ENCODE results near the gene PSIP1. TPM values are rescaled to one million over a fixed set of nuclear protein-coding genes. Genes with fewer than 3 reads are reported as not detected.

PSIP1 gene
- total RNA-seq, 1 donor from 2014 or later = 183 TPM

DNA sequence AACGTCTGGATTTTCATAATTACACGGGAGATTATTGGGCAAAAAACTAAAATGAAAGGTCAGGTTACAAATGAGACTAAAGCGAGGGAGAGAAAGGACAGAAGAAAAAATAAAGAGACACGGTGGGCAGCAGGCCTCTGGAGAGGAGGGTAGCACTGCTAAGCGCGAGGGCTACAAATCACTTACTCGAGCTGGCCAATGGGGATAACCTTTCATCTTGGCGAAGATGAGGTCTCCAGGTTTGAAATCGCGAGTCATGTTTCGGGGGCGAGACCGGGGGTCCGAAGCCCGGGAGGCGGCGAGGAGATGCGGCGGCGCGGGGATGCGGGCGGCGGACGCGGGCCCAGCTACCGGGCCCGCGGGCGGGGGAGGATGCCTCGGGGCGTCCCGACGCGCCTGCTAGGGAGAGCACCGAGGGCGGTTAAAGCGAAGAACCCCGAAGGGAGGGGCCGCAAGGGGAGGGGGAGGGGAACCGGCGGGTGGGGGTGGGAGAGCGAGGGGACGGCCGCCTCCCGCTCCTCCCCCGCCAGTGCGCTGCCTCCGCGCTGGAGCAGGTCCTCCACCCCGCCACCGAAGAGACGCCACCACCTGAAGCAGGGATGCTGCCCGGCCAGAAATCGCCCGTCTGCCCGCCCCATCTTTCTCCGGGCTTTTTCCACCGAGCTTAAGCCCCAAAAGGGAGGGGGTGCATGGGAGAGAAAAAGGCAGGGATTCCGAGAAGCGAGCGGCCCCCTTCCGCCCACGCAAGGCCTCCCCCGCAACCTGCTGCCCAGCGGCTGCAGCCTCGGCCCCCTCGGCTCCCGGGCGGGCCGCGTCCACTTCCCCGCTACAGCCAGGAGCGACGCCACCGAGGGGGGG is 610 bp downstream of the PSIP1 start:
- DNase-seq (ENCODE audit: low spot score in 2 of 2) (peak; percentile 60 to 67), FAIRE-seq (no peak)

DNA sequence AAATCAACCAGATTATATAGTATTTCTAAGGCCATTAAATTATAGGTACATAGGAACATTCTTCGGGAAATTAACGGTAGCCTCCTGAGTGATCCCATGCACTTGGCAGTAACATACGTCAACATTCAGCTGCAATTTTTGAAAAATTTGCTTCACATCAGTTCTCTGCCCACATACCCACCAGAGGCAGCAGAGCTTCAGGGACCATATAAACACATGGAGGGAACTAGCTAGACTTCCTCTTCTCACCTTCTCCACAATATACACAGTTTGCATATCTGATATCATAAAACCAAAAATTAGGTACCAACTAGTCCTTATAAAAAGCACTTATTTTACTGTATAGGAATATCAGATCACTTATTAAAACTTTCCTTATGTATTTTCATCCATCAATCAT is 4.8 kb downstream of the PSIP1 start:
- DNase-seq (ENCODE audit: low spot score in 2 of 2) (no peak), FAIRE-seq (no peak)

DNA sequence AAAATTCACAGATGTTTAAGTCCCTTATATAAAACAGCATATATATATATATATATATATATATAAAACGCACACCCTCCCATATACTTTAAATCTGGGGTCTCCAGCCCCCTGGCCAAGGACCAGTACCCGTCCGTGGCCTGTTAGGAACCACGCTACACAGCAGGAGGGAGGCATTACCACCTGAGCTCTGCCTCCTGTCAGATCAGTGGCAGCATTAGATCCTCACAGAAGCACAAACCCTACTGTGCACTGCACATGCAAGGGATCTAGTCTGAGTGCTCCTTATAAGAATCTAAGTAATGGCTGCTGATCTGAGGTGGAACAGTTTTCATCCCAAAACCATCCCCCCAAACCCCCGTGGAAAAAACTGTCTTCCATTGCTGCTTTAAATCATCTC is 9.0 kb downstream of the PSIP1 start:
- FAIRE-seq = no peak
- no peak for DNase-seq (ENCODE audit: low spot score in 2 of 2)

DNA sequence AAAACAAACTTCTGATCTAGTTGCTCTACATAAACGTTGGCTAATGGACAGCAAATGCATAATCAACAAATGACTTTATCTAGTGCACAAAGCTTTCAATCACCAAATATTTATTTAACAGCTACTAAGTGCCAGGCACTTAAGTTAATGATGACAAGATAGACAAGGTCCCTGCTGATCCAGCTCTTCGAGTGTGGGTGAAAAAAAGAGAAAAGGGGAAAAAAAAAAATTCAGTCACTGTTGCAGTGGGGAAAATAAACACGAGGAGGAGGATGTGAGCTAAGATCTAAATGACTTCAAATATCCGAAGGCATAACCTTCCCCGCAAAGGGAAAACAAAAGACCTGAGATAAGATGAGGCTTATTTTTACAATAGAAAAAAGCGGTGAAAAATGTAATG is 9.6 kb downstream of the PSIP1 start:
- FAIRE-seq = no peak
- no peak for DNase-seq (ENCODE audit: low spot score in 2 of 2)

DNA sequence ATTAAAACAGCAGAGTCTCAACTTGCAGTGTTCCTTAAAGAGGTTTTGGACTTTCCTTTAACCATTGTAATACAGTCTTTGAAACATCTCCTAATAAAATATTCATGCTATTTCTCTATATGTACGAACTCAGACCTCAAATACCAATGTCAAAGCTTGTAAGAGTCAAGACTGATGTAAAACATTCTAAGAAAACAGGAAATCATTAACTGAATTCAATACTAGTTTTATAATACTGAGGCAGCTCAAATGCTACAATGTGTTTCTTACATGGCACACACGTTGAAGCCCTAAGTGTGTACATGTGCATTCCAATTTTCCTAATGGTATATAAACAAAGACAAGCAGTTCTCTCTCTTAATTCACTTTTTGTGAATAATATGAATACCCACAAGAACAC is 11.6 kb downstream of the PSIP1 start:
- DNase-seq (ENCODE audit: low spot score in 2 of 2) (no peak), FAIRE-seq (no peak)

DNA sequence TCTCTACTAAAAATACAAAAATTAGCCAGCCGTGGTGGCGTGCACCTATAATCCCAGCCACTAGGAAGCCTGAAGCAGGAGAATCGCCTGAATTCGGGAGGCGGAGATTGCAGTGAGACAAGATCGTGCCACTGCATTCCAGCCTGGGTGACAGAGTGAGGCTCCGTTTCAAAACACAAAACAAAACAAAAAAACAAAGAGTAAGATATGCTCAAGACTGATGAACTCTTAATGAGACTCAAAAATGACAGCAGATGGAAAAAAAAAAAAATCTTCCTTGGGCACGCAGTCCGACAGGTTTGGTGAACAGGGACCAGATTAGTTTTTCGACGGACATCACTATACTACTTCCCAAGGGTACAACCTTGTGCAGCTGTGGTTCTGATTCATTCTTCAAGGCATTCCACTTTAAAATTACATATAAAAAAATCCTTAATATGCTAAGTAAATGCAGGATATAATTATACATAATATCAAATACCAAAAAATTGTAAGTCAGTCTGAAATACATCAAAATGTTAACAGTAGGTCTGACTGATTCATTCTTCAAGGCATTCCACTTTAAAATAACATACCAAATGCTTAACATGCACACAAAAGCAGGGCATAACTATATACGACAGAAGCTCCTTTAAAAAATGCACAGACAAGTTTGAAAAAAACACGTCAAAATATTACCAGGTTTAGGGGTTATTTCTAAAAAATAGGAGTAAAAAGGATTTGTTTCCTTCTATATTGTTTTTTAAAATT is 12.3 kb downstream of the PSIP1 start:
- no peak for FAIRE-seq
- DNase-seq (ENCODE audit: low spot score in 2 of 2) = no peak

DNA sequence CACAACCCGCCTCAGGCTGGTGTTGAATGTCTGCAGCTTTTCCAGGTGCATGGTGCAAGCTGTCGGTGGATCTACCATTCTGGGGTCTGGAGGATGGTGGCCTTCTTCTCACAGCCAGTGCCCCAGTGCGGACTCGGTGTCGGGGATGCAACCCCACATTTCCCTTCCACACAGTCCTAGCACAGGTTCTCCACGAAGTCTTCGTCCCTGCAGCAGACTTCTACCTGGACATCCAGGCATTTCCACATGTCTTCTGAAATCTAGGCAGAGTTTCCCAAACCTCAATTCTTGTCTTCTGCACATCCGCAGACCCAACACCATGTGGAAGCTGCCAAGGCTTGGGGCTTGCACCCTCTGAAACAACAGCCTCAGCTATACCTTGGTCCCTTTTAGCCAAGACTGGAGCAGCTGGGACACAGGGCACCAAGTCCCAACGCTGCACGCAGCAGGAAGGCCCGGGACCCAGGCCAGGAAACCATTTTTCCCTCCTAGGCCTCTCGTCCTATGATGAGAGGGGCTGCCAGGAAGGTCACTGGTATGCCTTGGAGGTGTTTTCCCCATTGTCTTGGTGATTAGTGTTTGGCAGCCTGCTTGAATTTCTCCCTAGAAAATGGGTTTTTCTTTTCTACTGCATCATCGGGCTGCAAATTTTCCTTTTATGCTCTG is 18.2 kb downstream of the PSIP1 start:
- FAIRE-seq = no peak
- DNase-seq (ENCODE audit: low spot score in 2 of 2) = no peak

DNA sequence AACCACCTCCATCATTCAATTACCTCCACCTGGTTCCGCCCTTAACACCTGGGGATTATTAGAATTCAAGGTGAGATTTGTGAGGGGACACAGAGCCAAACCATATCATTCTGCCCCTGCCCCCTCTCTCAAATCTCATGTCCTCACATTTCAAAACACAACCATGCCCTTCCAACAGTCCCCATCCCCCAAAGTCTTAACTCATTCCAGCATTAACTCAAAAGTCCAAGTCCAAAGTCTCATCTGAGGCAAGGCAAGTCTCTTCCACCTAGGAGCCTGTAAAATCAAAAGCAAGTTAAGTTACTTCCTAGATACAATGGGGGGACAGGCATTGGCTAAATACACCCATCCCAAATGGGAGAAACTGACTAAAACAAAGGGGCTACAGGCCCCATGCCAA is 18.8 kb downstream of the PSIP1 start:
- FAIRE-seq (no peak), DNase-seq (ENCODE audit: low spot score in 2 of 2) (no peak)

DNA sequence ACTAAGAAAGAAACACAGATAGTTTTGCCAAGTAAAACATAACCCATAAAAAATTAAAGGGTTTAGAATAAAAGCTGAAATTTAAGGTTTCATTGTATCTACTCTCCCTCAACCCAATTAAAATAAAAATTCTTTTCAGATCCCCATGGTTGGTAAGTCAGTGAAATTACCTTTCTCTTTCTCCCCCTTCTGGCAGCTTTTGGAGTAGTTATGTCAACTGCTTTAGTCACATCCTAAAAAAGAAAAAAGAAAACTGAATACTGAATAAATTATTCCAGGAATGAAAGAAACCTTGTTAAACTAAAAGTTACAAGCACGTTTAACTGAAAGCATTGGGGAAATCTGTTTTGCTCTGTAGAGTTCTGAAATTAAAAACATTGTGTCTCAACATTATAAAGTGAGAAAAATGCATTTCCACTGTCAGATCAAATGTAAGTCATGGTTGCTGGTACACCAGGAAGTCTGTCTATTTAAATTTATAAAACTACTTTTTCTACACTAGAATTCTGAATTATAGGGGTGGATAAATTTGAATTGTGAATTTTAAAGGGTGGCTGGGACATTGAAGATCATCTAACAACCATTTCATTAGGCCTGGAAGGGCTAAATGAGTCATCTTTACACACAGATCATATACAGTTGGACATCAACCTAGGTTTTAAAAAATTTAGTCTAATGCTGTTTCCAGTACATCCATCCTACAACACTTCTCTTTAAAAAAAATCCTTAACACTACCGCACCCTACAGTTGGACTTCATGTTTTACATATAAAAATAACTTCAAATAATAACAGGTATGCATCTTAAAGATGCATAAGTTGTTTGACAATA is 24.7 kb downstream of the PSIP1 start:
- FAIRE-seq = no peak
- DNase-seq (ENCODE audit: low spot score in 2 of 2) = peak in 1 of 2 donors; percentile 11

DNA sequence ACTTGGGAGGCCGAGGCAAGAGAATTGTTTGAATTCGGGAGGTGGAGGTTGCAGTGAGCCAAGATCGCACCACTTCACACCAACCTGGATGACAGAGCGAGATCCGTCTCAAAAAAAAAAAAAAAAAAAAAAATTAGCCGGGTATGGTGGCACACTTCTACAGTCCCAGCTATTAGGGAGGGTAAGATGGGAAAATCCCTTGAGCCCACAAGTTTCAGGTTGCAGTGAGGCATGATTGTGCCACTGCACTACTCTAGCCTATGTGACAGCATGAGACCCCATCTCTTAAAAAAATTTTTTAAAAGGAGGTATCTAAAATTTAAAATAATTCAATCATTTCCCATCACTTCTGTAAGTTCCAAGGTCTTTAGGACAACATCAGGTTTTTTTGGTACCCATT is 26.0 kb downstream of the PSIP1 start:
- no peak for DNase-seq (ENCODE audit: low spot score in 2 of 2)
- no peak for FAIRE-seq

DNA sequence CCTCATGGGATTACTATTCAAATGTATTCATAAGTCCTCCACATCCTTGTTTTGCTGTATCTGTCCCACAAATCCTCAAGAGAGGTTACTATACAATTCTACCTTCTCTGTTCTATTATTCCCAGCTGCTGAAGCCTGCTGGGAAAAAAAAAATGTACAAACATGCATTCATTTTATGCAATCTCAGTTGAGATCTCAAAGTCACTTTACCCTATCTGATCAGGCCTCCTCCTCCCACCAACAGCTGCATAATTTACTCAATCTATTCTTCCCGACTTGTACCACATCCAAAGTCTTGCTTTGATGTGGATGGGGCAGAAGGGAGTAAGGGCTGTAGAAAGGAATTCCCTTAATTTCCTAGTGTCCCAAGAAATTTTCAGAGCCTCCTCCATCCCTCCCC is 28.6 kb downstream of the PSIP1 start:
- no peak for FAIRE-seq
- no peak for DNase-seq (ENCODE audit: low spot score in 2 of 2)

DNA sequence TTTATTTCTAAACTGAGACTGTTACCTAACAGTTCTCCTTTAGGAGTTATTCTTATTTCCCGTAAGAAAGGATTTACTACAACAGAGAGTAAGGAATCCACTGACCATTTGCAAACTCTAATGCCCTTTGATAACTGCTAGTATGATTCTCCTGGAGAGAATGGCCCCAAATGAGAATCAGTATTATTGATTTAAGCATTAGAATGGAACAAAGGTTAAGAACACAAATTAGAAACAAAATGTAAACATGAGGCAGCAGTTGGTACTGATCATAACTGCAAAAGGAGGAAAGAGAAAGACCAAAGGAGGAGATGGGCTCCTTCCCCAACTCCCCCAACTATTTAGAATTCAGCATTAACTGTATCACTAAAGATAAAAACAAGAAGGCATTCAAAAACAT is 30.7 kb downstream of the PSIP1 start:
- no peak for FAIRE-seq
- no peak for DNase-seq (ENCODE audit: low spot score in 2 of 2)

DNA sequence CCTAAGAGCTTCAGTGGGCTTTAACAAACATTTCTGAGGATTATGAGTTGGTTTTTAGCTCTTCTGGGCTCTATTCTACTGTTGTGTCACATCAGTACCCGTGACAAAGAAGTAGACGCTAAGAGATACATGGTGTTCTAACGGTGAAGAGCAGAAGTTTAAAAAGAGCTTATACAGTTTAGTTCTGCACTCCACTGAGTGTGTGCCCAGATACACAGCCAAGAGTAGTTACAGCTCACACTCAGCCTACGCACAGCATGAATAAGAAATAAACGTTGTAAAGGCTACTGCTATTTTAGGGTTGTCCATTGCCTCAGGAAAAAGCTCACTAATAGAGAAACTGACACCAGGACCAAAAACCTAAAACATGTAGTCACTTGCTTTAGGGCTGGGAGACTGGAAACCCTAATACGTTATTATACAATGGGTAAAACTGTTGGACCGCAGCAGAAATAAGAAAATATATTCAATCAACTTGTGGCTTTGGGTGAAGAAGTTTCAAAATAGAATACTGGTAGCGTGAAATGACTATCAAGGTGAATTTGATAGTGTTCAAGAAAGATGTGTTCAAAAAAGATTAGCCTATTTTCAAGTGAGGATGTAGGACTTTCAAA is 34.7 kb downstream of the PSIP1 start:
- DNase-seq (ENCODE audit: low spot score in 2 of 2) (no peak), FAIRE-seq (no peak)

DNA sequence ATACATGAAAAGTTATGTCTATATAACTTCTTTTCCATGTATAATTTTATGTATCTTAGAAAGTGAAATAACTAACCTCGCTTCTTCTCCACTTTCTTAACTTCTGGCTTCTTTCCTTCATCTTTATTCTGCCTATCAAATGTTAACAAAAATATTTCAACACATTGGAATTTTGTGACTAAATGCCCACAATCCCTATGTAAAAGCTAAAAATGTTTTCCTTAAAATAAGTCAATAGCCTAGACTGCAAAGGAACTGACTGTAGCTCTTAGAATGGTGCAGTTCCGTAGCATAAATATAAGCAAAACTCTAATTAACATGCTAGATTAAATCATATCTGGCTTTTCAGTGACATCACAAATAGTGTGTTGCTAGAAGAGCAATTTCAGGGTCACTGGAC is 40.9 kb downstream of the PSIP1 start:
- FAIRE-seq (no peak), DNase-seq (ENCODE audit: low spot score in 2 of 2) (no peak)

DNA sequence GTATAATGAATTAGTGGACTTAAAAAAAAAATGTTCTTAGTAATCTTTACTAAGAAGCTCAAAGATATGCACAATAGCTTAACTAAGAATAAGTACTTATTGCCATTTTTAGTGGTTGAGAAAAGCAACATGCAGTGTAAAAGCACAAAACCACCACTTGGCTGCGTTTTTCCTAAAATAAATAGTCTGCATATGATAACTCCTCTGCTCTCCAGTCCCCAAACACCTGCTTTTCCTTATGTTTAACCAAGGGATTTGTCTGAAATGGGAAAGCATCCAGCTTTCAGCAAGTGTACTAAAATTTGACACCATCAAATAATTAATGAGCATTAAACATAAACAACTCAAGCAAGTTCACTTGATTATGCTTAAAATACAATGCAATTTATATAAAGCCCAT is 41.4 kb downstream of the PSIP1 start:
- FAIRE-seq (no peak), DNase-seq (ENCODE audit: low spot score in 2 of 2) (no peak)

DNA sequence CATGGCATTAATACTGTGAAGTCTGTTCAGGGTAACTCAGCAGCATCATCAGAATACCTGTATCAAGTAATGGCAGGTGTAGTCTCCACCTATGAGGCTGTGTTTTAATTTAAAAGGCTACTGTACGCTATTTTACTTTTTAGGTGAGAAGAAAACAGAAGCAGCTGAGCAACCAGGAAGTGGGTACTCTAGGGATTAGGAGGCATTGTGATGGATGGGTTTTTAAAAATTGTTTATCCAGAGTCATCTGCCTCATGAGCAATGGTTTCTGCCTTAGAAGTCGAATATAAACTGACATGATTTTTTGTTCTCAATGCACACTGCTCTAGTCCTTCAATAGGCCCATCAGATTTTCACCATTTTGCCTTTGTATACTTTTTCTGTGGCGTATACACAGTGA is 42.6 kb downstream of the PSIP1 start:
- DNase-seq (ENCODE audit: low spot score in 2 of 2) (no peak), FAIRE-seq (no peak)

DNA sequence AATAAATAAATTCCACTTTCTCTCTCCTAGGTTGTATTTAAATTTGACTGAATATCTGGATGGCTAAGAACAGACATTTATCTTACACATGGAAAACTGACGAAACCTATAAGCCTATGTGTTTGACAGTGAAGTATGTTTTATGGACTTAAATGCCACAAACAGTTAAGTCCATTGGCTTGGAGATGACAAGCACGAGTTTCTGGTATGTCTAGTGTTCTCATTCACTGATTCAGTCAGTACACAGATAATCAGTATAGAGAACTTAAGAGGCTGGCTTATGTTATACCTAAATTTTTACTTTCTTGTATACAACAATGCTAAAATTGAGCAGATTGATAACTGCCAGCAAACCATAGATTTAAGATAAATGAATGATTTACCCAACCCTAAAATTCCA is 49.2 kb downstream of the PSIP1 start:
- FAIRE-seq (no peak), DNase-seq (ENCODE audit: low spot score in 2 of 2) (no peak)

DNA sequence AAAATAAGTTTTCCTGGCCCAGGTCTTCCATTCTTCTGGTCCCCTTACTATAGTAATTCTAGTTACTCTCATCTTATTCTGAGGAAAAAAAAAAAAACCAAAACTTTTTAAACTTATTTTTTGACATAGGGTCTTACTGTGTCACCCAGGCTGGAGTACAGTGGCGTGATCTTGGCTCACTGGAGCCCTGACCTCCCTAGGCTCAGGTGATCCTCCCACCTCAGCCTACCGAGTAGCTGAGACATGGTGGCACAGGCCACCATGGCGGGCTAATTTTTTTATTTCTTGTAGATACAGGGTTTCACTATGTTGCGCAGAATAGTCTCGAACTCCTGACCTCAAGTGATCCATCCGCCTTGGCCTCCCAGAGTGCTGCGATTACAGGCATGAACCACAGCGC is 49.7 kb downstream of the PSIP1 start:
- no peak for DNase-seq (ENCODE audit: low spot score in 2 of 2)
- no peak for FAIRE-seq

DNA sequence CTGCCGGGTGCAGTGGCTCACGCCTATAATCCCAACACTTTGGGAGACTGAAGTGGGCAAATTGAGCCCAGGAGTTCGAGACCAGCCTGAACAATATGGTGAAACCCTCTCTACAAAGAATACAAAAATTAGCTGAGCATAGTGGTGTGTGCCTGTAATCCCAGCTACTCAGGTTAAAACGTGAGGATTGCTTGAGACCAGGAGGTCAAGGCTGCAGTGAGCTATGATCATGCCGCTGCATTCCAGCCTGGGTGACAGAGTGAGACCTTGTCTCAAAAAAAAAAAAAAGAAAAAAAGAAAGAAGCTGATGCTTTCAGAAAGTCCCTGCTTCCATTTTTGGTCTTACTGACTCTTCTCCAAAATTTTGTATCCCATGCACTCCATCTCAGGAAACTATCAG is 56.8 kb downstream of the PSIP1 start:
- no peak for FAIRE-seq
- DNase-seq (ENCODE audit: low spot score in 2 of 2) = no peak

DNA sequence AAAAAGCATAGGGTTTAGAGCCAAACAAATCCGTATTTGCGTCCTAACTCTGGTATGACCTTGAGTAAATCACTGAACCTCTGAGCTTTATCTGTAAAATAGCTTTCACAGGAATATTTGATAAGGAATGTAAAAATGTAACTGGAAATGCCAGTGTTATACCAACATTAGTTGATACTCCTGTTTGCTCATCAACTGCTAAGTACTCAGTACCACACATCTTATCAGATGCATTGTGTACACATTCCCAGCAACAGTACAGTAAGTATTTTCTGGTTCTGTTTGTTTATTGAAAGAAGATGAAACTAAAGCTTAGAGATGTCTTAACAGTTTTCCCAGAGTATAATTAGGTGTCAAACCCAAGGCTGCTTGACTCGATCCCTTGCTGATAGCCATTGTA is 66.6 kb downstream of the PSIP1 start:
- DNase-seq (ENCODE audit: low spot score in 2 of 2) = no peak
- FAIRE-seq = no peak
